GM19395 (cell line): ENCODE results near the gene MYL10.

Experiments
- ATAC-seq: cut with Tn5 transposase; IDR thresholded peaks from one replicate; pipeline ENCODE4 v1.9.1; 2021; ENCODE audit warnings: mild to moderate bottlenecking, moderate library complexity; ENCODE audit not compliant: unreplicated experiment

The MYL10 gene

DNA sequence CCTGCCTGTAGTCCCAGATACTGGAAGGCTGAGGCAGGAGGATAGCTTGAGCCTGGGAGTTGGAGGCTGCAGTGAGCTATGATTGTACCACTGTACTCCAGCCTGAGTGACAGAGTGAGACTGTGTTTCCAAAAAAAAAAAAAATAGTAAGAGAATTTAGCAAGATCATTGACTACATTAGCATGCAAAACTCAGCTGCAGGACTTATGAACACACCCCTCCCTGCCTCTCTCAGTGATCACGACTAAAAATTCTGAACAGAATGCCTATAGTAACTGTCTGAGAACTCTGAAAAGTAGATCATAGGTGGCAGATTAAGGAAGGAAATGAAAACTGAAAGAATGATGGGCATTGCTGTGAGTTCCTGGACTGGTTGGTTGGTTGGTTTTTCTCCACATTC lies 50.5 kb downstream of the MYL10 start:
- no peak for ATAC-seq

DNA sequence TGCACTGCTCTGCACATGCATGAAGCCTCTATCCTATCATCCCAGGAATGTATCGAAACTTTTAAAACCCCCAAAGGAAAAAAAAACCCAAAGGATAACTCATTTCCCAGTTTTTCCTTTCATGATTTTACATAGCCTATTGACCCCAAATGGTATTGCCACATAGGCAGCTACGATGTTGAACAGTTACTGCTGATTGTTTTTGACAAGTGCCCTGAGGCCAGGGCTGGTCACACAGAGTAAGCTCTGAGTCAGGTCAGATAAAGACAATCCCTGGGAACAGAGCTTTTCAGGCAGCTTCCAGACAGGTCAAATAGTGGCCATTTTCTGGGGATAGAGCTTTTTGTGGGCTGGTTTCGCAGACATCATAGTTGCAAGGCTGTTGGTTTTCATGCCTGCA lies 52.1 kb downstream of the MYL10 start:
- ATAC-seq: no peak

DNA sequence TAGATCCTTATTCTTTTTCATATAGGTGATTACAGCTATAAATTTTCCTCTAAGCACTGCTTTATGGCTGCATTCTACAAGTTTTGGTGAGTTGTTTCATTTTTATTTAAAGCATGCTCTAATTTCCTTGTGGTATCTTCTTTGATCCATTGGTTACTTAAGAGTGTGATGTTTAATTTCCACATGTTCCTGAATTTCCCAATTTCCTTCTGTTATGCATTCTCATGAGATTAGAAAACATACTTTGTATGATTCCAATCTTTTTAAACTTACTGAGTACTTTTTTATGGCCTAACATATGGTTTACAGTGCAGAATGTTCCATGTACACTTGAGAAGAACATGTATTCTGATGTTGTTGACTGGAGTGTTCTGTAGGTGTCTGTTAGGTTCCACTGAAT lies 53.4 kb downstream of the MYL10 start:
- ATAC-seq: no peak

DNA sequence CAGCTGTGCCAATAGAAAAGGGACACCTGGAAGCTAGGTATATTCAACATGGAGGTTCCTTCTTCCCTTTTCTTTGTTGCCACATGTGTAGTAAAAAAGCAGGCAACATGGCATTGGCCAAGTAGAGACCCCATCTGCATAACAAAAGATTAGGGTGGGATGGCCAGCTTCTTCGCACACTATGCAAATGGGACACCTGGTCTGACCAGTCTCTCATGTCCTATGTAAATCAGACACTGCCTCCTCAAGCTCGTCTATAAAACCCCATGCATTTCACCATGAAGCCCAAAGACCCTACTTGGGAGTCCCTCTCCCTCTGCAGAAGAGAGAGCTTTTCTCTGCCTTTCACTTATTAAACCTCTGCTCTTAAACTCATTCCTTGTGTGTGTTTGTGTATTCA lies 53.9 kb downstream of the MYL10 start:
- no peak for ATAC-seq

DNA sequence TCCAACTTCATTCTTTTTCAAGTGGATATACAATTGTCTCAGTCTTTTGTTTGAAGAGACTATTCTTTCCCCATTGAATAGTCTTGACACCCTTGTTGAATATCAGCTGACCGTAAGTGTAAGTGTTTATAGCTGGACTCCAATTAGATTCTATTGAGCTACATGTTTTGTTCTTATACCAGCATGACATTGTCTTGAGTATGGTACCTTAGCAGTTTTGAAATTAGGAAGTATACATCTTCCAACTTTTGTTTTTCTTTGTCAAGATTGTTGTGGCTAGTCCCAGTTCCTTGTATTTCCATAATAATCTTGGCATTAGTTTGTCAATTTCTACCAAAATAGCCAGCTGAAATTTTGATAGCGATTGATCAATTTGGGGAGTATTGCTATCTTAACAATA lies 56.9 kb downstream of the MYL10 start:
- no peak for ATAC-seq

DNA sequence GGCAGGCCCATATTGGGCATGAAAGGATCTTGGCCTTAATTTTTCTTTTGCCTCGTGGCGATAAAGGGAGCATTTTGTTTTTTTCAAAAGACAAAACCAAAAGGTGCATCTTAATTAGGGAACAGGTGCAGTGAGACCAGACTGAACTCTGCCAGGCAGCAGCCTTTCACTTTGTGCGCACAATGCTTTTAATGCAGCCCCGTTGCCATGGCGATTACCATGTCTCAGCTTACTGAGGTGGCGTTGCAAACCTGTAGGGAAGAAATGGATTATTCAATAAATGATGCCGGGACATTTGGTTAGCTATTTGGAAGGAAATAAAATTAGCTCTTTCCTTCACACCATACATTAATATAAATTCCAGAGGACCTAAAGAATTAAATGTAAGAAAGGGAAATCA lies 61.9 kb downstream of the MYL10 start:
- ATAC-seq: no peak

DNA sequence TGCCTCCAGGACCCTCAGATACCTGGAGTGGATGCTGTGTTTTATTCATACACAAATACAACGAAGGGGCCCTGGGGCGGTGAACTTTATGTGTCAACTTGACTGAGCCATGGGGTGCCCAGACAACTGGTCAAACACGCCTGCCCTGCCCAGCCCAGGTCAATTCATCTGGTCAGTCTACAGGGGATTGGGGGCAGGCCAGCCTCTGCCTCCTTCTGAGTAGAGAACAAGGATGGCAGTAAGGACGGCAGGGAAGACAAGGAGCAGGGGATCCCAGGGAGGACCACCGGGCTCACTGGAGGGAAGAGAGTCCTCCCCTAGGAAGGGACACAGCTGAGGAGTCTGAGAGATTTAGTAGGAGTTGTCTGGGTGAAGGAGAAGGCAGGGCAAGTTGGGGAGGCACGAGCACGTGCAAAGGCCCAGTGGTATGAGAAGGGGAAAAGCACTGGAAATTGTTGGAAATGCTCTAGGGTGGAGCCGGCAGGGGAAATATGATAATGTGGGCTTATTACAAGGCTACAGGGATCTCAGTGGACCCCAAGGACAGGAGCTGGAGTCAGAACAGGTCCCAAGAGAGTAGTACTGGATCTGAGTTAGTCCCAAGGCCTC lies 63.4 kb downstream of the MYL10 start:
- ATAC-seq: no peak

DNA sequence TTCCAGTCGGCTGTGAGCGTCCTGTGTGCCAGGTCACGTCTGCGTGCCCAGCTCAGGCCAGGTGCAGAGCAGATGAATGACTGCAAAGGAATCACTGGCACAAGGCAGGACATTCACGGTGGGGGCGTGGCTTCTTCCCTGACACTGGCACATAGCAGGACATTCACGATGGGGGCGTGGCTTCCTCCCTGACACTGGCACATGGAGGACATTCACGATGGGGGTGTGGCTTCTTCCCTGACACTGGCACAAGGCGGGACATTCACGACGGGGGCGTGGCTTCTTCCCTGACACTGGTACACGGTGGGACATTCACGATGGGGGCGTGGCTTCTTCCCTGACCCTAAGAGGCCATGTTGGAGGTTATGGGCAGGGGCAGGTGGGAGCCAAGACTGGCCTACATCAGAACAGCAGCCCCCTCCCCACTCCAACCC lies 64.3 kb downstream of the MYL10 start:
- ATAC-seq: no peak

DNA sequence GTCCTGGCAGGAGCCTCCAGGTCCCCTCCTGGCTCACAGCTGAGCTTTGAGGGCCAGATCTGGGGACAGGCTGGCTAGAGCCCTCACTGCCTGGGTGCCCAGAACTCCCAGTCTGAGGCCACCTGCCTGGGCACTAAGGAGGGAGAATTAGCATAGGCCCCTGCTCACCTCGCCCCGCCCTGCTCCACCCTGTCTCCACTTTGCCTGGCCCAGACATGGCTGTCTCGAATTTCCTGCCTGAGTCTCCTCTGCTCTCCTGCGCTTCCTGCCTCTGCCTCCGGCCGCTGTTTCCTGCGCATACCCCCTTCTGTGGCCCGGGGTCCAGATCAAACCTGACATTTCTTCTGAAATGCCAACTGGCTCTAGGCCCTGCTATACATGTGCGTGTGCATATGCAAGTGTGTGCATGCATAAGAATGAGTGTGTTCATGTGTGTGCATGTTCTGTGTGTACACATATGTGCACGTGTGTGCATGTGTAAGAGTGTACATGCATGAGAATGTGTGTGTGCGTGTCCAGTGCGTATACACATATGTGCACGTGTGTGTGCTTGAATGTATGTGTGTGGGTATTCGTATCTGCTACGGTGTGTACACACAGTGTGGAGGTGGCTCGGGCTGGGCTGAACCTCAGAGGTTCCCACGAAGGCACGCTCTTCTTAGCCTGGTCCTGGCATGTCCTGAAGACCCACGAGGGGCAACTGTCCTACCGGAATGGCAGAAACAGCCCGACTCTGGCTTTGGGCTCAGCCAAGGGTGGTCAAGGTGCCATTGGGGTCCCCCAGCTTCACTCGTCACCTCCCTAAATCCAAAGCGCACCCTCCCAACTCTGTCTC lies 64.9 kb downstream of the MYL10 start:
- no peak for ATAC-seq
